Adrenal gland (tissue), 12 donors: ENCODE measurements around the gene SVIL. TPM values are rescaled to one million over a fixed set of nuclear protein-coding genes. Genes with fewer than 3 reads are reported as not detected.
"Not testable (repeated sequence)": the region's sequence is repeated elsewhere in the genome, so short reads cannot be mapped to it uniquely, and the experiment has no call there.

Experiments used
- DNase-seq, 7 donors: peaks; one replicate each; pipeline ENCODE4 v3.0.0-alpha.2; 2019 to 2020
- H3K27ac ChIP-seq, 5 donors: fragments of 200-600 bp; sonication (generic) in 4 of 5; 1 replicate in 3 of 5; 2 replicates in 2 of 5; pipeline versions ENCODE4 v1.5.1 to v1.8.0; 2016 to 2020; ENCODE audit warnings: mild to moderate bottlenecking in 1 of 5
- H3K27me3 ChIP-seq: fragments of 200-600 bp; 2 replicates; pipeline ENCODE4 v1.8.0; 2021
- H3K36me3 ChIP-seq, 2 donors: fragments of 200-600 bp; replicated peaks in 1 of 2; 1 replicate in 1 of 2; 2 replicates in 1 of 2; pipeline versions ENCODE4 v1.5.1 to v1.8.0; 2018 to 2022
- H3K4me1 ChIP-seq, 2 donors: fragments of 200-600 bp; replicated peaks in 1 of 2; 1 replicate in 1 of 2; 2 replicates in 1 of 2; pipeline versions ENCODE4 v1.5.1 to v1.8.0; 2018 to 2021
- H3K4me3 ChIP-seq, 4 donors: fragments of 200-600 bp; sonication (generic) in 3 of 4; one replicate each; pipeline ENCODE4 v1.5.1; 2016 to 2018
- H3K9me3 ChIP-seq, 3 donors: fragments of 200-600 bp; sonication (generic) in 1 of 3; replicated peaks in 1 of 3; 1 replicate in 2 of 3; 2 replicates in 1 of 3; pipeline versions ENCODE4 v1.5.1 to v1.8.0; 2016 to 2021
- POLR2A ChIP-seq, 2 donors: fragments of 450-650 bp; IDR thresholded peaks; one replicate each; pipeline ENCODE4 v1.6.1; 2017; ENCODE audit warnings: antibody characterized with exemption in 2 of 2, mild to moderate bottlenecking in 2 of 2, moderate library complexity in 1 of 2
- WGBS, 4 donors: extraction: QIAGEN DNeasy Blood & Tissue Kit in 2 of 4; methylation state at CpG; one replicate each; pipeline versions ENCODE4 v1.1.5 to v1.1.7; 2013 to 2017; 5-methylcytosine and 5-hydroxymethylcytosine counted together
- intact Hi-C, 2 donors: fragments of 100-400 bp; cut with DNase I; formaldehyde crosslinking; loops; one replicate each; pipeline versions ENCODE4 v1.14.1 to v1.15.0; 2022 to 2023
- polyA plus RNA-seq, 3 donors: library from polyadenylated mRNA; stranded (reverse); fragments of 200-250 nt in 2 of 3; fragments of 350-450 nt in 1 of 3; fragmentation: Illumina TruSeq in 1 of 3; extraction: RNeasy Lipid Tissue Mini Kit (QIAGEN cat#74804) in 1 of 3; gene quantifications; one replicate each; pipeline ENCODE4 v1.2.3, GENCODE V29; 2013 to 2014
- total RNA-seq, 9 donors: library from RNA; depleted of rRNA in 4 of 9; stranded (reverse); fragments of >200 nt in 4 of 9; fragments of 120-200 nt in 1 of 9; fragmentation: NEBNext Ultra II Directional in 1 of 9; extraction: Animal tissue kit (Norgen Biotek cat#: 25700) in 1 of 9; gene quantifications; one replicate each; pipeline versions ENCODE4 v1.1.0 to v1.2.4, GENCODE V29; 2013 to 2023
- TF ChIP-seq, protein P1 (sequence below), 6 experiments: fragments of 450-650 bp in 4 of 6; fragments of 200-600 bp in 2 of 6; sonication (generic) in 1 of 6; IDR thresholded peaks; 1 replicate in 5 of 6; 2 replicates in 1 of 6; pipeline versions ENCODE4 v1.5.1 to v1.8.0; 2016 to 2021; ENCODE audit warnings: antibody characterized with exemption in 6 of 6, mild to moderate bottlenecking in 2 of 6, moderate library complexity in 1 of 6
- donor health status: healthy with polysubstance abuse.
- donor health status: Bipolar disorder and iron deficiency.
- donor health status: DM: yes; HTN: yes; CAD: no.
- donor health status: DM: no; HTN: no; CAD: no.
- donor health status: DM: no; HTN: no; CAD: no.
- donor health status: DM: yes; HTN: yes; CAD: no.

Gene SVIL
- total and polyA plus RNA-seq, 12 donors = 6.7 to 73.1 (median 26.0) TPM

DNA sequence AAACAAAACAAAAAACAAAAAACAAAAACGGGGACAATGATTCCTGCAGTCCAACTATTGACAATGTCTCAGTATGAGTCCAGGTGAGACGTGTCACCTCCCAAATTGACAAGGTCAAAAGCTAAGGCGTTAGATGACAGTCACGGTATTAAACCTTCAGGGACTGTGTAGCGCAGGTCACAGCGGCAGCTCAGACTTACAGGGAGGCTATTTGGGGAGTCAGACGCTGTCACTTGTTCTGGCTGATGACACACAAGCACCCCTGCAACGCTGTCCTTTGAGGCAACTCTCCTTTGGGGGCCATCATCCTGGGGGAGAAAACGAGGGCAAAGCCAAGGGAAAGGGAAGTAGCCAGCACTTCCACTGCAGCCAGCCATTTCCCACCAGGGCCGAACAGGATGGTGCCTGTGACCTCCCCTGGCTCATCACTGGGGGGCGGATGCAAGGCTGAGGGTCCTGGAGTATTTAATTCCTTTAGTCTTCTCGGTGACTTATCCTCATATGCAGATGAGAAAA lies 55.3 kb downstream of the SVIL start:
- H3K27me3 ChIP-seq = no peaks in the 10 kb centered on the region
- H3K4me3 ChIP-seq = no peak overlapping the region
- WGBS, 4 donors = 84 to 90% (median 85%) methylated on average over 11 to 12 of the region's 12 CpGs
- no peaks in the 10 kb centered on the region for H3K9me3 ChIP-seq
- intact Hi-C loops = no loop called here
- TF ChIP-seq, protein P1, sequence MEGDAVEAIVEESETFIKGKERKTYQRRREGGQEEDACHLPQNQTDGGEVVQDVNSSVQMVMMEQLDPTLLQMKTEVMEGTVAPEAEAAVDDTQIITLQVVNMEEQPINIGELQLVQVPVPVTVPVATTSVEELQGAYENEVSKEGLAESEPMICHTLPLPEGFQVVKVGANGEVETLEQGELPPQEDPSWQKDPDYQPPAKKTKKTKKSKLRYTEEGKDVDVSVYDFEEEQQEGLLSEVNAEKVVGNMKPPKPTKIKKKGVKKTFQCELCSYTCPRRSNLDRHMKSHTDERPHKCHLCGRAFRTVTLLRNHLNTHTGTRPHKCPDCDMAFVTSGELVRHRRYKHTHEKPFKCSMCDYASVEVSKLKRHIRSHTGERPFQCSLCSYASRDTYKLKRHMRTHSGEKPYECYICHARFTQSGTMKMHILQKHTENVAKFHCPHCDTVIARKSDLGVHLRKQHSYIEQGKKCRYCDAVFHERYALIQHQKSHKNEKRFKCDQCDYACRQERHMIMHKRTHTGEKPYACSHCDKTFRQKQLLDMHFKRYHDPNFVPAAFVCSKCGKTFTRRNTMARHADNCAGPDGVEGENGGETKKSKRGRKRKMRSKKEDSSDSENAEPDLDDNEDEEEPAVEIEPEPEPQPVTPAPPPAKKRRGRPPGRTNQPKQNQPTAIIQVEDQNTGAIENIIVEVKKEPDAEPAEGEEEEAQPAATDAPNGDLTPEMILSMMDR (IDR thresholded peaks at IDR 0.05) = no peak
- no peak for TF ChIP-seq POLR2A (IDR thresholded peaks at IDR 0.05)
- DNase-seq = no peak
- no peaks in the 10 kb centered on the region for H3K36me3 ChIP-seq
- H3K27ac ChIP-seq = no peak overlapping the region
- no peaks in the 10 kb centered on the region for H3K4me1 ChIP-seq

DNA sequence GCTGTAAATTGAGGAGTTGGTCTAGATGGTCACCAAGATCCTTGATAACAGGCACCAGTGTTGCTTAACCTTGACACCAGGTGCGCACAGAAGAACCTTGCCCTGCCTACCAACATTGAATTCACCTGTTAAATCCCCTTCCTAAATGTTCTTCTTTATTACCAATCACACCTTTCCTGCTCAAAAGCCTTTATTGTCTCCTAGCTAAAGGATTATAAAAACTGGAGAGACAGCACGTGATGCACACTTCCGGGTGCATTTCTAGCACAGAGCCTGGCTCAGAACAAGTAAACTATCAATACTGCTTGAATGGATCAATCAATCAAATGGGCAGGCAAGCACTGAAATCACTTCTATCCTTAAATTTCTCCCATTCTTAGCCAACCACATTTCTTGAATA lies 56.3 kb downstream of the SVIL start:
- Histone ChIP-seq H3K4me3 (no peak overlapping the region), H3K27ac (no peak overlapping the region), H3K4me1 (no peaks in the 10 kb centered on the region), H3K9me3 (no peaks in the 10 kb centered on the region), H3K36me3 (no peaks in the 10 kb centered on the region), H3K27me3 (no peaks in the 10 kb centered on the region)
- TF ChIP-seq, protein P1 (IDR thresholded peaks at IDR 0.05) = no peak
- no peak for TF ChIP-seq POLR2A (IDR thresholded peaks at IDR 0.05)
- DNase-seq = no peak
- intact Hi-C loops = no loop called here
- 84 to 94% (median 89%) methylated on average over 3 of the region's 3 CpGs for WGBS, 4 donors

DNA sequence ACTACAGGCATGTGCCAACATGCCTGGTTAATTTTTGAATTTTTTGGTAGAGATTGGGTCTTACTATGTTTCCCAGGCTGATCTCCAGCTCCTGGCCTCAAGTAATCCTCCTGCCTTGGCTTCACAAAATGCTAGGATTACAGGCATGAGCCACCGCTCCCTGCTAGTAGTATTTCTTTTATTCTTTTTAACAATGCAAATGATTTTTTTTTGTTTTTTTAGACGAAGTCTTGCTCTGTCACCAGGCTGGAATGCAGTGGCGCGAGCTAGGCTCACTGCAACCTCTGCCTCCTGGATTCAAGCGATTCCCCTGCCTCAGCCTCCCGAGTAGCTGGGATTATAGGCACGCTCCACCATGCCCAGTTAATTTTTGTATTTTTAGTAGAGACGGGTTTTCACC lies 58.1 kb downstream of the SVIL start:
- WGBS, 4 donors = 86 to 90% (median 88%) methylated on average over 8 of the region's 8 CpGs
- intact Hi-C loops = no loop called here
- no peaks in the 10 kb centered on the region for H3K4me1 ChIP-seq
- TF ChIP-seq, protein P1 (IDR thresholded peaks at IDR 0.05) = no peak
- TF ChIP-seq POLR2A (IDR thresholded peaks at IDR 0.05) = no peak
- no peaks in the 10 kb centered on the region for H3K9me3 ChIP-seq
- no peaks in the 10 kb centered on the region for H3K27me3 ChIP-seq
- no peak for DNase-seq
- no peaks in the 10 kb centered on the region for H3K36me3 ChIP-seq
- no peak overlapping the region for H3K4me3 ChIP-seq
- H3K27ac ChIP-seq = no peak overlapping the region

DNA sequence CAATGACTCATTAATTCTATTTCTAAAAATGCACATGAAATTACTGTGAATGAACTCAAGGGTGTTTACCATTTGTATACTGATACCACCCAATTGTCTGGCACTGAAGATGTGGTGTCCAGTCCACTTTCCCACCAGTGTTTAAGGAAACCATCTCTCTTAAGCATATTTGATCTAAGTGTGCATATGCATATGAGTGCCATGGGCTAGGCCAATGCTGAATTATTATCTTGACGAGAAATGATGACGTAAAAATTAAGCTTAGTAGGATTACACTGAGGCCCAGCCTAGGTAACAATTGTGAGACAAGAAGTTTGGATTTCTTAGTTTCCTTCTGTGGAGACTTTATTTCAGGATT lies 59.7 kb downstream of the SVIL start:
- TF ChIP-seq, protein P1 (IDR thresholded peaks at IDR 0.05) = no peak
- TF ChIP-seq POLR2A (IDR thresholded peaks at IDR 0.05) = no peak
- DNase-seq = no peak
- Histone ChIP-seq H3K9me3 (no peaks in the 10 kb centered on the region), H3K27ac (no peak overlapping the region), H3K36me3 (no peaks in the 10 kb centered on the region), H3K27me3 (no peaks in the 10 kb centered on the region), H3K4me1 (peaks cover 0 to 4% of the 10 kb centered on the region in 2 donors), H3K4me3 (no peak overlapping the region)
- WGBS, 4 donors = 87 to 98% (median 96%) methylated on average over 2 of the region's 2 CpGs
- intact Hi-C loops = no loop called here

DNA sequence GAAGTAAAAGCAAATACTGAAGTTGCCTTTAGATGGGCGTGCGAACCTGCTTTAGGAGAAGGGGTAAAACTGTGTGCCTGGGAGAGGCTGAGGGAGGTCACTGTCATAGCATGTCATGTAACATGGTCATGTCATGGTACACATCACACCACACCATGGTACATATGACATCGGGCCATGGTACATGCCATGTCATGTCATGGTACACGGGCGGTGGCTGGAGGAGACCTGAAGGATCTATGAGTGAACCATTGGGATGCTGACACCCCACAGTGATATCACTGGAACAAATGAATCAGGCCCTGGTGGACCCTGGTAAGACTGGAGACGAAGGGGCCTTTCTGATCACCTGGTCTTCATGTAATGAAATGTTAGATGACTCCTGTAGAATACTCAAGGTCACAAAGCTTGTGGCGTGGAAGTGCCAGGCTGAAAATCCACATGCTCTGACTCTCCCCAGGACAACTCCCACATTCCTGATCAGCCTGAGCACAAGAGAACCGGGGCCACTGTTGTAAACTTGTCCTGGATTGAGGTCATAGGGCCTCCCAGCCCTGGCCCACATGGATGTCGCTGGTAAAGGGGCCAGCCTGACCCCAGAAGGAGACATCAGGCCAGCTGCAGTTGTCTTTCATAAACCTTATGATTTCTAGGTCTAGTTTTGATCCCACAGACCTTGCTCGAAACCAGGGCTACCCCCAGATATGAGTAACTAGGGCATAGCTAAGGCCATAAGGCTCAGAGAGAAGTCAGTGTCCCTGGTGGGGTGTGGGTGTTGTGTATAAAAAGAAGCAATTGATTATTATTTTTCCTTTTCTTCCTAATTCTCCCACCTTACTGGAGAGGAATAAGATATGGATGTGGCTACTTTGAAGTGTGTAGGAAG lies 60.3 kb downstream of the SVIL start:
- not testable (repeated sequence) for H3K27ac ChIP-seq

DNA sequence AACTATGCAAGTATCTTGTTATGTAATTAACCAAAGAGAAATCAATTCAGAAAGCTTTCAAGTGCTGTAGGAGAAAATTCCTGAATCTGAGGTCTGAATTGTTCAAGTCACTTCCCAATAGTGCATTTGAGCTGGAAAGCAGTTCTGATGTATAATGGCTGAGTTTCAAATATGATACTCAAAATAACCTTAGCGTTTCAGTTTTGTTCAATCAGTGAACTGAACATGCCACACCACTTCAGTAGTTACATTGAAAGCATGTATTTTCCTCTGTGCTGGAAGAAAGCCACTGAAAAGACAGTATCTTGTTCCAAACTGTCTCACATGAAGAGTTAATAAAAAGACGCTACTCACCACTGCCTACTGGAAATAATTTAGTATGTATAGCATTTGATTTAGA lies 64.5 kb downstream of the SVIL start:
- intact Hi-C loops, H3K36me3 ChIP-seq, DNase-seq, H3K9me3 ChIP-seq, H3K27me3 ChIP-seq, H3K27ac ChIP-seq, H3K4me3 ChIP-seq: not testable (repeated sequence)
- peaks cover 0 to 13% of the 10 kb centered on the region in 2 donors for H3K4me1 ChIP-seq
- 50 to 61% (median 56%) methylated on average over 2 of the region's 2 CpGs for WGBS, 4 donors

More for the DNA sequence above, 60.3 kb downstream of the SVIL start:
- 84 to 91% (median 87%) methylated on average over 6 to 10 of the region's 10 CpGs for WGBS, 4 donors
- H3K27me3 ChIP-seq, H3K4me3 ChIP-seq, intact Hi-C loops, DNase-seq, H3K9me3 ChIP-seq, H3K36me3 ChIP-seq: not testable (repeated sequence)
- peaks cover 0 to 11% of the 10 kb centered on the region in 2 donors for H3K4me1 ChIP-seq
